GM21423 (cell line): Measurements from ENCODE around the gene PPP1R15A.
"Not testable (repeated sequence)": the region's sequence is repeated elsewhere in the genome, so short reads cannot be mapped to it uniquely, and the experiment has no call there.

ENCODE experiments used
- ATAC-seq: cut with Tn5 transposase; IDR thresholded peaks from one replicate; pipeline ENCODE4 v1.9.1; 2021; ENCODE audit warnings: mild to moderate bottlenecking, moderate library complexity; ENCODE audit not compliant: unreplicated experiment

The PPP1R15A gene

DNA sequence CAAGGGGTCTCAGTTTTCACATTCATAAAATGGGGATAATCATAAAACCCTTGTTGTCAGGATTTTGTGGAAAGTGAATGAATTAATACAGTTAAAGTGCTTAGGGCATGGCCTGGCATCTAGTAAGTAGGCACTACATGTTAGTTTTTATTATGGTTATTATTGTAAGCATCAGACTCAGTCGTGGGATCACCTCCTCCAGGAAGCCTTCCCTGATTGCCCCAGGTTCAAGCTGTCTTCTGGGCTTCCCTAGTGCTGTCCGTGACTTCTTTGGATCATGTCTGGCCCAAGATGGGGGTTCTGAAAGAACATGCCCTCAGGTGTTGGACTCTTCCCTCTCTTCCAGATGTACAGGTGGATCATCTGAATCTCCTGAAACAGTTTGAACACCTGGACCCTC is 38.6 kb downstream of the PPP1R15A start:
- ATAC-seq = no peak

DNA sequence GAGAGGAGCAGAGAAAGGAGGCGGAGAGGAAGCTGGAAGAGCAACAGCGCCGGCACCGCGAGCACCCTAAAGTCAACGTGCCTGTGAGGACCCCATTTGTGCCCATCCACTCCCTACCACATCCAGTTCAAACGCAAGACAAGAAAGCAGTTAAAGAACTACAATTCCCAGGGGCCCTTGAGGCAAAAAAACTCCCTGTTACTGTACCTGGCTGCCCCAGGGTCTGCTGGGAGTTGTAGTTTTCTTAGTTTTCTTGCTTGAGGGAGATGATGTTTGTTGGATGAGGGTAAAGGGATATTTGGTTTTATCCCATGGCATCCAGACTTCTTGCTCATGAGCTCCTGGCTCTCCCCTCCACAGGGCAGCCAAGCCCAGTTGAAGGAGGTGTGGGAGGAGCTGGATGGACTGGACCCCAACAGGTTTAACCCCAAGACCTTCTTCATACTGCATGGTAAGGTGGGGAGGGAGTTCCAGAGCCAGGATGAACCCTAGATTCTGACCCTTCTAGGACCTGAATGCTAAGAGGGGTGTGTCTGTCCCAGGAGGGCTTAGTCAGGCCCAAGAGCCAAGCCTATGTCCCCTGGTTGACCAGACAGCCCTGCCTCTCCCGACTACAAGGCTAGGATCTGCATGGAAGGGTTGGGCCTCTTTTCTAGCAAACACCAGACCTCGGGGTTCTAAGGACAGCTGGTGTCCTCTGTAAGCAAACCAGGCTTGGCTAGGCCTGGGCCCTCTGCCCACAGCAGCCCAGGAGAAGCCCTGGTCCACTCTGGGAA is 41.1 kb downstream of the PPP1R15A start:
- no peak for ATAC-seq

DNA sequence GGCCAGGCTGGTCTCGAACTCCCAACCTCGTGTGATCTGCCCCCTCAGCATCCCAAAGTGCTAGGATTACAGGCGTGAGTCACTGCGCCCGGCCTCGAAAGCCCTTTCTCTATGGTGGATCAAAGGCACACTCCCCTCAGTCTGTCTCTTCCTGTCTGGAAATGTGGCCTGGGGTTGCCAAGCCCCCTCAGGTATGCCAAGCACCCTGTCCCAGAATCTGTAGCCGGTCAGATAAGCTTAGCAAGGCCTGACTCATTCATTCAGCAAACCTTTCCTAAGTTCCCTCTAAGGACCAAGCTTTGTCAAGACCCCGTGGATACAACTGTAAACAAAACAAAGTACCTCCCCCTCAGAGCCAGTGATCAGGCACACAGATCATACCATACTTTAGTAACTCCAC is 42.0 kb downstream of the PPP1R15A start:
- no peak for ATAC-seq

DNA sequence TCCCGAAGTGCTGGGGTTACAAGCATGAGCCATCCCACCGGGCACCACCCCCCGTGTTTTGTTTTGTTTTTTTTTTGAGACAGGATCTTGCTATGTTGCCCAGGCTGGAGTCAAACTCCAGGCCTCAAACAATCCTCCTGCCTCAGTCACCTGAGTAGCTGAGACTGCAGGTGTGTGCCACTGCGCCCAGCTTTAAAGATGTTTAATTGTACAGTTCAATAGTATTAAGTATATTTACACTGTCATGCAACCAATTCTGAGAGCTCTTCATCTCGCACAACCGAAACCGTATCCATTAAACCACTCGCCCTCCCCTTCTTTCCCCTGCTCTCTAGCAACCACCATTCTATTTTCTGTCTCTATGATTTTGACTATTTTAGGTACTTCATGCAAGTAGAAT is 43.5 kb downstream of the PPP1R15A start:
- ATAC-seq = no peak

DNA sequence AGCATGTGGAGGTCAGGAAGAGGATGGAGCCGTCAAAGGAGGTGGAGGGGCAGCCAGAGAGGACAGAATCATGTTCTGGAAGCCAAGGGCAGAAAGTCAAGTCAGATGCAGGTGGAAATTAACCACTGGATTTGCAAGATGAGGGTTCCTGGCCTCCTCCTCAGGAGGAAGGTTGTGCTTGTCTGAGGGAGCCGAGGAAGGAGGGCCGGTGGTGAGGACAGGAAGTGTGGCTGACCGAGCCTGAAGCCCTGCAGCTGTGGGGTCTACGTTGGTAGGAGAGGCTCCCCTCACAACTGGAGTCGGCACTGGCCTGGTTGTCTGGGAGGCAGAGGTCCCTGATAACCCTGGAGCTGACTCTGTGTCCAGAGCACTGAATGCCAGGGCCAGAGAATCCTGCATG is 45.9 kb downstream of the PPP1R15A start:
- no peak for ATAC-seq

DNA sequence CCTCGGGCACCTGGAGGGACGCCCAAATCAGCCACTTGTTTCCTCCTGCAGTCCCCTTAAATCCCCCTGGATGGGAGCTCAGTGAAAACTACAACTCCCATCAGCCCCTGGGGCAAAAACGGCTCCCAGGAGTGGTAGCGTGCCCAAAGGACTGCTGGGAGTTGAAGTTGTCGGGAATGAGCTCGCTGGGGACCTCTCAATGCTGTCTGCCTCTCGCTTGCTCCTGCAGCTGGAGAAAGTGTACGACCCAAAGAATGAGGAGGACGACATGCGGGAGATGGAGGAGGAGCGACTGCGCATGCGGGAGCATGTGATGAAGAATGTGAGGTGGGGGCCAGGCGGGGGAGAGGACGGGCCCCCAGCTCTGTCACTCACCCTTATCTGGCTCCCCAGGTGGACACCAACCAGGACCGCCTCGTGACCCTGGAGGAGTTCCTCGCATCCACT is 46.6 kb downstream of the PPP1R15A start:
- ATAC-seq = no peak

DNA sequence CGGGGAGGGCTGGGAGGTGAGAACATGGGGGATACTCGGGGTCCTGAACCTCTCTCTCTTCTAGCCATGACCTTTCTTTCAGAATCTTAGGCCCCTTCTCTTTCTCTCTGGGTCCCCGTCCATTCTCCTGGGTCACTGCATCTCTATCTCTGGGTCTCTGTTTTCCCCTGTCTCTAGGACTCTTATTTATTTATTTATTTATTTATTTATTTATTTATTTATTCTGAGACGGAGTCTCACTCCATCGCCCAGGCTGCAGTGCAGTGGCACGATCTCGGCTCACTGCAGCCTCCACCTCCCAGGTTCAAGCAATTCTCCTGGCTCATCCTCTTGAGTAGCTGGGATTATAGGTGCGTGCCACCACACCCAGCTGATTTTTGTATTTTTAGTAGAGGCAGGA is 47.0 kb downstream of the PPP1R15A start:
- ATAC-seq = not testable (repeated sequence)

DNA sequence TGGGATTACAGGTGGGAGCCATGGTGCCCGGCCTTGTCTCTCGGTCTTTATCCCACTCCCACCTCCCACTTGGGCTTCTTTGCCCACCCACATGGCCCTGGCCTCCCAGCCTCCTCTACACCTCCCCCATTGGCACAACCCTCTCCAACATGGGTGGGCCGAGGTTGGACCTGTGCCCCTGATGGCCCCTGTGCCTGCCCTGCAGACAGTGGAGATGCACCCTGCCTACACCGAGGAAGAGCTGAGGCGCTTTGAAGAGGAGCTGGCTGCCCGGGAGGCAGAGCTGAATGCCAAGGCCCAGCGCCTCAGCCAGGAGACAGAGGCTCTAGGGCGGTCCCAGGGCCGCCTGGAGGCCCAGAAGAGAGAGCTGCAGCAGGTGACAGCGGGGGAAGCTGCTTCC is 48.7 kb downstream of the PPP1R15A start:
- ATAC-seq = no peak

DNA sequence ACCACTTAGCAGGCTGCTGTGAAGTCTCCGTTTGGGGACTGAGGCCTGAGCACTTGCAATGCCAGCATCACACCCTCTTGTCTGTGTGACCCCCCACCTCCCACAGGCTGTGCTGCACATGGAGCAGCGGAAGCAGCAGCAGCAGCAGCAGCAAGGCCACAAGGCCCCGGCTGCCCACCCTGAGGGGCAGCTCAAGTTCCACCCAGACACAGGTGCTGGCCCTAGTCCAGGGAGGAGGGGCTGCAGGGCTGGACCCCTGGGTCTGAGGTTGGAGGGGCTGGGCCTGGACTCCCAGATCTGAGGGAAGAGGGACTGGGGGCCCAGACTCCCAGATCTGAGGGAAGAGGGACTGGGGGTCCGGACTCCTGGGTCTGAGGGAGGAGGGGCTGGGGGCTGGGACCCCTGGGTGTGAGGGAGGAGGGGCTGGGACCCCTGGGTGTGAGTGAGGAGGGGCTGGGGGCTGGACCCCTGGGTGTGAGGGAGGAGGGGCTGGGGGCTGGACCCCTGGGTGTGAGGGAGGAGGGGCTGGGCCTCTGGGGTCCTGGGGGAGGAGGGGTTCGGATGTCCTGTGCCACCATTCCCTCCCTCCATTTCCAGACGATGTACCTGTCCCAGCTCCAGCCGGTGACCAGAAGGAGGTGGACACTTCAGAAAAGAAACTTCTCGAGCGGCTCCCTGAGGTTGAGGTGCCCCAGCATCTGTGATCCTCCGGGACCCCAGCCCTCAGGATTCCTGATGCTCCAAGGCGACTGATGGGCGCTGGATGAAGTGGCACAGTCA is 49.7 kb downstream of the PPP1R15A start:
- no peak for ATAC-seq

DNA sequence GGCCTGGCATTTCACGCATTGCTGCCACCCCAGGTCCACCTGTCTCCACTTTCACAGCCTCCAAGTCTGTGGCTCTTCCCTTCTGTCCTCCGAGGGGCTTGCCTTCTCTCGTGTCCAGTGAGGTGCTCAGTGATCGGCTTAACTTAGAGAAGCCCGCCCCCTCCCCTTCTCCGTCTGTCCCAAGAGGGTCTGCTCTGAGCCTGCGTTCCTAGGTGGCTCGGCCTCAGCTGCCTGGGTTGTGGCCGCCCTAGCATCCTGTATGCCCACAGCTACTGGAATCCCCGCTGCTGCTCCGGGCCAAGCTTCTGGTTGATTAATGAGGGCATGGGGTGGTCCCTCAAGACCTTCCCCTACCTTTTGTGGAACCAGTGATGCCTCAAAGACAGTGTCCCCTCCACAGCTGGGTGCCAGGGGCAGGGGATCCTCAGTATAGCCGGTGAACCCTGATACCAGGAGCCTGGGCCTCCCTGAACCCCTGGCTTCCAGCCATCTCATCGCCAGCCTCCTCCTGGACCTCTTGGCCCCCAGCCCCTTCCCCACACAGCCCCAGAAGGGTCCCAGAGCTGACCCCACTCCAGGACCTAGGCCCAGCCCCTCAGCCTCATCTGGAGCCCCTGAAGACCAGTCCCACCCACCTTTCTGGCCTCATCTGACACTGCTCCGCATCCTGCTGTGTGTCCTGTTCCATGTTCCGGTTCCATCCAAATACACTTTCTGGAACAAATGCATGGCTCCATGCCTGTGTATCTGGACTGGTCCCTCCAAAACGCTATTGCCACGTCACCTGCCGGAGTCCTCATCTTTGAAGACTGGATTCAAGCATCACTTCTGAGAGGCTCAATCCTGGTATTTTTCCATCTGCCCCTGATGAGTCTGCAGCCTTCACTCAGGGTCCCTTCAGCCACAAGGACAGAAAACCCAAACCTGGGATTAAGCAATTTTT is 50.6 kb downstream of the PPP1R15A start:
- ATAC-seq = no peak

DNA sequence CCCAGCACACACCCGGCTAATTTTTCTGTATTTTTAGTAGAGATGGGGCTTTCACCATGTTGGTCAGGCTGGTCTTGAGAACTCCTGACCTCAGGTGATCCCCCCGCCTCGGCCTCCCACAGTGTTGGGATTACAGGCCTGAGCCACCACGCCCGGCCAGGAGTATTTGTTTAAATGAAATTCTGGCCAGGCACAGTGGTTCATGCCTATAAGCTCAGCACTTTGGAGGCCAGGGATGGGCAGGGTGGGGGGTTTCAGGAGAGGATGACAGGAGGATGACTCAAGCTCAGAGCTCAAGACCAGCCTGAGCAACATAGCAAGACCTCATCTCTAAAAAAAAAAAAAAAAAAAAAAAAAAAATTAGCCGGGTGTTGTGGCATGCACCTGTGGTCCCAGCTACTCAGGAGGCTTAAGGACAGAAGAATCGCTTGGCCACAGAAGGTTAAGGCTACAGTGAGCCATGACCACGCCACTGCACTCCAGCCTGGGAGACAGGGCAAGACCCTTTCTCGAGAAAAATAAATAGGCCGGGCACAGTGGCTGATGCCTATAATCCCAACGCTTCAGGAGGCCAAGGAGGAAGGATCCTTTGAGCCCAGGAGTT is 53.1 kb downstream of the PPP1R15A start:
- no peak for ATAC-seq
